Cardiac muscle cell (in vitro differentiated cells and primary cell): Measurements from ENCODE around the gene ZNF577. TPM values are rescaled to one million over a fixed set of nuclear protein-coding genes. Genes with fewer than 3 reads are reported as not detected.

Experiments used
- DNase-seq, 2 donors: peaks; one replicate each; pipeline versions ENCODE4 v3.0.0 to v3.0.0-alpha.2; 2010 to 2017; ENCODE audit warnings: low read depth in 1 of 2, low spot score in 1 of 2
- H3K27ac ChIP-seq: fragments of 200-600 bp; sonication (generic); 2 replicates; pipeline ENCODE4 v1.5.1; 2016
- H3K27me3 ChIP-seq: fragments of 200-600 bp; sonication (generic); 2 replicates; pipeline ENCODE4 v1.6.0; 2016; ENCODE audit warnings: control low read depth
- H3K36me3 ChIP-seq: fragments of 200-600 bp; sonication (generic); 2 replicates; pipeline ENCODE4 v1.5.1; 2016; ENCODE audit warnings: control low read depth
- H3K4me1 ChIP-seq: fragments of 200-600 bp; sonication (generic); 2 replicates; pipeline ENCODE4 v1.8.1; 2017; ENCODE audit warnings: low read depth, mild to moderate bottlenecking, mixed run types
- H3K4me3 ChIP-seq: fragments of 200-600 bp; sonication (generic); 2 replicates; pipeline ENCODE4 v1.5.1; 2016; ENCODE audit warnings: mild to moderate bottlenecking
- H3K9me3 ChIP-seq: fragments of 200-600 bp; sonication (generic); 2 replicates; pipeline ENCODE4 v1.5.1; 2017; ENCODE audit warnings: low read depth, mild to moderate bottlenecking, control low read depth
- polyA plus RNA-seq: library from polyadenylated mRNA; unstranded; fragments of >200 nt; fragmentation: Nextera tagmentation; extraction: Ambion mirVana; gene quantifications from 2 replicates; pipeline ENCODE4 v1.2.1, GENCODE V29; 2016
- total RNA-seq: library from RNA; depleted of rRNA; stranded (reverse); fragments of >200 nt; gene quantifications from 2 replicates; pipeline ENCODE4 v1.2.3, GENCODE V29; 2016
- TF ChIP-seq, protein P1 (sequence below): IDR thresholded peaks from 2 replicates; pipeline ENCODE4 v1.5.1; 2012; ENCODE audit warnings: low read depth, mild to moderate bottlenecking, low read length

The ZNF577 gene
- total and polyA plus RNA-seq, 2 experiments from 2014 or later, result 31.6 to 39.0 TPM

DNA sequence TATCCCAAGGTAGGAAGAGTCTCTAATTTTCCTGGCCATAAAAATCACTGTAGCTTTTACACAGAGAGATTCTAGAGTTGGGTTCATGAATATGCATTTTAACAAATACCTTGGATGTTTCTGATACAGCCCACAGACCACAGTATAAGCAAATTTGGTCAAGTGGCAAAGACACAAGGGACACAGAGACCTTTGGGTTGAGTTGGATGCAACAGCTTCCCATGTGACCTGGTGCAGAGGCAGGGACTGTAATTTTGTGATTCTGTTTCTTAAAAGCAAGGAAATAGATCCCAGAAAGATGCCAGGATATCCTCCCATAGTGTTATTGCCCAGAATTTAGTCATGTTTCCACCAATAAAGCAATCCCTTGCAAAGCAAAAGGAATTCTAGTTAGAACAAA lies 65.8 kb downstream of the ZNF577 start:
- TF ChIP-seq, protein P1, sequence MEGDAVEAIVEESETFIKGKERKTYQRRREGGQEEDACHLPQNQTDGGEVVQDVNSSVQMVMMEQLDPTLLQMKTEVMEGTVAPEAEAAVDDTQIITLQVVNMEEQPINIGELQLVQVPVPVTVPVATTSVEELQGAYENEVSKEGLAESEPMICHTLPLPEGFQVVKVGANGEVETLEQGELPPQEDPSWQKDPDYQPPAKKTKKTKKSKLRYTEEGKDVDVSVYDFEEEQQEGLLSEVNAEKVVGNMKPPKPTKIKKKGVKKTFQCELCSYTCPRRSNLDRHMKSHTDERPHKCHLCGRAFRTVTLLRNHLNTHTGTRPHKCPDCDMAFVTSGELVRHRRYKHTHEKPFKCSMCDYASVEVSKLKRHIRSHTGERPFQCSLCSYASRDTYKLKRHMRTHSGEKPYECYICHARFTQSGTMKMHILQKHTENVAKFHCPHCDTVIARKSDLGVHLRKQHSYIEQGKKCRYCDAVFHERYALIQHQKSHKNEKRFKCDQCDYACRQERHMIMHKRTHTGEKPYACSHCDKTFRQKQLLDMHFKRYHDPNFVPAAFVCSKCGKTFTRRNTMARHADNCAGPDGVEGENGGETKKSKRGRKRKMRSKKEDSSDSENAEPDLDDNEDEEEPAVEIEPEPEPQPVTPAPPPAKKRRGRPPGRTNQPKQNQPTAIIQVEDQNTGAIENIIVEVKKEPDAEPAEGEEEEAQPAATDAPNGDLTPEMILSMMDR, result no peak
- Histone ChIP-seq H3K4me1 (no peaks in the 10 kb centered on the region), H3K27ac (no peak overlapping the region), H3K9me3 (no peaks in the 10 kb centered on the region), H3K36me3 (no peaks in the 10 kb centered on the region), H3K27me3 (no peaks in the 10 kb centered on the region), H3K4me3 (no peak overlapping the region)
- DNase-seq, result peak in 1 of 2 donors; percentile 67

DNA sequence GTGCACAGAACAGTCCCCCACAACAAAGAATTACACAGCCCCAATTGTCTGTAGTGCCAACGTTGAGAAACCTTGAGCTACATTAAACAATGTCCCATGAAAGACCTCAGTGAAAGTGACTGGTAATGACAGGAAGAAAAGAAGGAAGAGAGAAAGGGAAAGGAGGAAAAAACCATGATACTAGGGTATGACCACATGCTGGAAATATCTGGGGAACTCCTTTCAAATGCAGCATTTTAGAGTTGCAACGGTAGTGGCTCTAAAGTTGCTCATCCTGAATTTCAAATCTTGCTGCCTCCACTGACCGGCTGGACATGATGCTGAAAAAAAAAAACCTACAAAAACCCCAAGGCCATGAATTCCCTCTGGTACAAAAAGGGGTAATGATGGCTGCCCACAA lies 66.3 kb downstream of the ZNF577 start:
- no peak overlapping the region for H3K4me3 ChIP-seq
- no peak for DNase-seq
- TF ChIP-seq, protein P1, result no peak
- H3K9me3 ChIP-seq, result no peaks in the 10 kb centered on the region
- no peaks in the 10 kb centered on the region for H3K27me3 ChIP-seq
- H3K4me1 ChIP-seq, result no peaks in the 10 kb centered on the region
- no peak overlapping the region for H3K27ac ChIP-seq
- H3K36me3 ChIP-seq, result no peaks in the 10 kb centered on the region

Other genes with a start within 250 kb of the ZNF577 start
- gene SIGLEC14, start 241.1 kb downstream of the ZNF577 start, total RNA-seq, result not detected in 2 replicates
- not detected in 2 replicates for gene SIGLEC14, start 241.1 kb downstream of the ZNF577 start, polyA plus RNA-seq
- 13.8 and 23.4 TPM in 2 replicates for gene SPACA6, start 194.6 kb downstream of the ZNF577 start, total RNA-seq
- gene SPACA6, start 194.6 kb downstream of the ZNF577 start, polyA plus RNA-seq, result 11.0 and 16.5 TPM in 2 replicates
- gene HAS1, start 164.0 kb downstream of the ZNF577 start, total RNA-seq, result 0.11 and 0.27 TPM in 2 replicates
- 0.46 and 0.61 TPM in 2 replicates for gene HAS1, start 164.0 kb downstream of the ZNF577 start, polyA plus RNA-seq
- gene FPR1, start 136.1 kb downstream of the ZNF577 start, total RNA-seq, result not detected in 2 replicates
- not detected in 2 replicates for gene FPR1, start 136.1 kb downstream of the ZNF577 start, polyA plus RNA-seq
- gene FPR2, start 126.8 kb downstream of the ZNF577 start, total RNA-seq, result not detected in 2 replicates
- not detected in 2 replicates for gene FPR2, start 126.8 kb downstream of the ZNF577 start, polyA plus RNA-seq
- gene FPR3, start 92.8 kb downstream of the ZNF577 start, total RNA-seq, result not detected in 2 replicates
- not detected in 2 replicates for gene FPR3, start 92.8 kb downstream of the ZNF577 start, polyA plus RNA-seq
- gene ZNF649, start 17.1 kb upstream of the ZNF577 start, total RNA-seq, result 17.3 and 26.3 TPM in 2 replicates
- gene ZNF649, start 17.1 kb upstream of the ZNF577 start, polyA plus RNA-seq, result 17.4 and 18.1 TPM in 2 replicates
- gene ZNF613, start 39.5 kb upstream of the ZNF577 start, total RNA-seq, result 7.1 and 14.4 TPM in 2 replicates
- 9.3 and 11.6 TPM in 2 replicates for gene ZNF613, start 39.5 kb upstream of the ZNF577 start, polyA plus RNA-seq
- 7.4 and 10.4 TPM in 2 replicates for gene ZNF350, start 98.9 kb upstream of the ZNF577 start, total RNA-seq
- gene ZNF350, start 98.9 kb upstream of the ZNF577 start, polyA plus RNA-seq, result 9.2 and 12.0 TPM in 2 replicates
- gene ZNF615, start 120.3 kb upstream of the ZNF577 start, total RNA-seq, result 7.9 and 11.7 TPM in 2 replicates
- gene ZNF615, start 120.3 kb upstream of the ZNF577 start, polyA plus RNA-seq, result 5.8 and 9.4 TPM in 2 replicates
- 13.0 and 13.3 TPM in 2 replicates for gene ZNF614, start 140.4 kb upstream of the ZNF577 start, total RNA-seq
- gene ZNF614, start 140.4 kb upstream of the ZNF577 start, polyA plus RNA-seq, result 11.6 and 16.7 TPM in 2 replicates
- gene ZNF432, start 160.9 kb upstream of the ZNF577 start, total RNA-seq, result 13.9 and 16.0 TPM in 2 replicates
- 9.7 and 11.9 TPM in 2 replicates for gene ZNF432, start 160.9 kb upstream of the ZNF577 start, polyA plus RNA-seq
- 14.4 and 17.7 TPM in 2 replicates for gene ZNF841, start 207.8 kb upstream of the ZNF577 start, total RNA-seq
- gene ZNF841, start 207.8 kb upstream of the ZNF577 start, polyA plus RNA-seq, result 2.9 and 7.7 TPM in 2 replicates